GM10248 (cell line): ENCODE data around the gene POLR2F.
"Not testable (repeated sequence)": the region's sequence is repeated elsewhere in the genome, so short reads cannot be mapped to it uniquely, and the experiment has no call there.

Source experiments
- CTCF ChIA-PET: fragments of 300-600 bp; sonication (Branson Sonifier 250); formaldehyde crosslinking; extraction: SDS; loops from one replicate; lab custom pipeline; 2021; ENCODE audit warnings: antibody characterized with exemption; lab: Yijun Ruan, JAX
- POLR2A ChIA-PET: fragments of 350-650 bp; sonication (Branson Sonifier 250); formaldehyde crosslinking; extraction: SDS; loops from one replicate; lab custom pipeline; 2020; ENCODE audit warnings: antibody characterized with exemption; lab: Yijun Ruan, JAX
- DNase-seq: peaks from one replicate; pipeline ENCODE4 v3.0.0; 2012; ENCODE audit errors: extremely low spot score
- CTCF ChIP-seq: IDR thresholded peaks from 2 replicates; pipeline ENCODE4 v1.5.1; 2012; ENCODE audit warnings: mild to moderate bottlenecking, low read depth; ENCODE audit errors: extremely low read depth, missing control alignments, control extremely low read depth

Gene POLR2F

GRCh38 chr22:37970864-37971263 lies 17.4 kb downstream of the POLR2F start:
- no peak for DNase-seq
- TF ChIP-seq CTCF, result no peak
- ChIA-PET POLR2A (no interaction called here), CTCF (interaction anchor here (1.0 to 1.6 kb wide), 4 partner anchors 9 to 152 kb away, joined by 3 to 4 read pairs (median 4); partner anchors contain the start of gene MICALL1)

GRCh38 chr22:37971475-37972434 lies 18.3 kb downstream of the POLR2F start:
- ChIA-PET CTCF (interaction anchor here (1.0 to 1.6 kb wide), 4 partner anchors 15 to 153 kb away, joined by 3 to 4 read pairs (median 4); partner anchors contain the start of gene MICALL1), POLR2A (interaction anchor here (0.6 kb wide), 1 partner anchor 66 kb away, joined by 3 read pairs; no protein-coding TSS in a partner anchor)
- DNase-seq, result no peak
- TF ChIP-seq CTCF, result no peak

GRCh38 chr22:37972527-37972926 lies 19.0 kb downstream of the POLR2F start:
- DNase-seq, result no peak
- POLR2A ChIA-PET, result interaction anchor here (0.6 kb wide), 1 partner anchor 66 kb away, joined by 3 read pairs; no protein-coding TSS in a partner anchor

GRCh38 chr22:37973271-37974170 lies 20.0 kb downstream of the POLR2F start:
- POLR2A ChIA-PET, result interaction anchor here (0.5 kb wide), 1 partner anchor 128 kb away, joined by 4 read pairs; no protein-coding TSS in a partner anchor
- CTCF ChIA-PET, result no interaction called here
- no peak for TF ChIP-seq CTCF
- no peak for DNase-seq

More at GRCh38 chr22:37972527-37972926, 19.0 kb downstream of the POLR2F start:
- TF ChIP-seq CTCF, result no peak
- CTCF ChIA-PET, result interaction anchor here (1.0 to 1.3 kb wide), 2 partner anchors 110 to 154 kb away, joined by 3 to 4 read pairs; no protein-coding TSS in a partner anchor

GRCh38 chr22:37975153-37975552 lies 21.7 kb downstream of the POLR2F start:
- ChIA-PET POLR2A (no interaction called here), CTCF (interaction anchor here (1.9 to 3.3 kb wide), 2 partner anchors 10 to 14 kb away, joined by 5 to 18 read pairs; no protein-coding TSS in a partner anchor)
- TF ChIP-seq CTCF, result no peak
- DNase-seq, result no peak

- DNase-seq, POLR2A ChIA-PET: not testable (repeated sequence)
- CTCF ChIA-PET, result interaction anchor here (0.7 to 3.3 kb wide), 5 partner anchors 8 to 158 kb away, joined by 3 to 18 read pairs (median 5); no protein-coding TSS in a partner anchor
These were observed 22.5 kb downstream of the POLR2F start for GRCh38 chr22:37976022-37976421.
